Limb (tissue), 2 donors: ENCODE data around the gene IGSF21.

Experiments used
- DNase-seq, 2 donors: peaks; one replicate each; pipeline ENCODE4 v3.0.0-alpha.2; 2016; ENCODE audit errors: extremely low spot score in 2 of 2

The IGSF21 gene

GRCh38 chr1:18175530-18176377, 68.2 kb downstream of the IGSF21 start:
- DNase-seq = no peak

- DNase-seq = no peak
Observed at GRCh38 chr1:18176619-18177018, 69.0 kb downstream of the IGSF21 start.

- no peak for DNase-seq
Observed at GRCh38 chr1:18178111-18178510, 70.5 kb downstream of the IGSF21 start.

GRCh38 chr1:18179009-18179408, 71.4 kb downstream of the IGSF21 start:
- no peak for DNase-seq

GRCh38 chr1:18182398-18183160, 75.0 kb downstream of the IGSF21 start:
- DNase-seq = no peak

- no peak for DNase-seq
Observed at GRCh38 chr1:18183533-18183932, 75.9 kb downstream of the IGSF21 start.

GRCh38 chr1:18187054-18187453, 79.5 kb downstream of the IGSF21 start:
- no peak for DNase-seq

- DNase-seq = no peak
Observed at GRCh38 chr1:18188820-18189517, 81.4 kb downstream of the IGSF21 start.

GRCh38 chr1:18190598-18190997, 83.0 kb downstream of the IGSF21 start:
- DNase-seq = no peak

- no peak for DNase-seq
Observed at GRCh38 chr1:18191037-18191436, 83.4 kb downstream of the IGSF21 start.

GRCh38 chr1:18191481-18192155, 84.0 kb downstream of the IGSF21 start:
- DNase-seq = no peak

GRCh38 chr1:18192182-18192581, 84.6 kb downstream of the IGSF21 start:
- DNase-seq = no peak

- DNase-seq = no peak
Observed at GRCh38 chr1:18192974-18193373, 85.4 kb downstream of the IGSF21 start.

GRCh38 chr1:18197299-18197698, 89.7 kb downstream of the IGSF21 start:
- no peak for DNase-seq

- peak; percentile 43 to 48 for DNase-seq
Observed at GRCh38 chr1:18198260-18198659, 90.7 kb downstream of the IGSF21 start.

GRCh38 chr1:18199462-18199861, 91.9 kb downstream of the IGSF21 start:
- peak in 1 of 2 donors; percentile 50 for DNase-seq

GRCh38 chr1:18200136-18200717, 92.6 kb downstream of the IGSF21 start:
- DNase-seq = no peak

GRCh38 chr1:18200918-18201317, 93.3 kb downstream of the IGSF21 start:
- no peak for DNase-seq

- DNase-seq = no peak
Observed at GRCh38 chr1:18201997-18202719, 94.6 kb downstream of the IGSF21 start.

GRCh38 chr1:18203645-18204044, 96.0 kb downstream of the IGSF21 start:
- DNase-seq = no peak
